GM03348 (cell line): Measurements from ENCODE around the gene SAMD4B.
"Not testable (repeated sequence)": the region's sequence is repeated elsewhere in the genome, so short reads cannot be mapped to it uniquely, and the experiment has no call there.

ENCODE experiments used
- DNase-seq: peaks from one replicate; pipeline ENCODE4 v3.0.0; 2012; ENCODE audit warnings: low spot score

SAMD4B gene

DNA sequence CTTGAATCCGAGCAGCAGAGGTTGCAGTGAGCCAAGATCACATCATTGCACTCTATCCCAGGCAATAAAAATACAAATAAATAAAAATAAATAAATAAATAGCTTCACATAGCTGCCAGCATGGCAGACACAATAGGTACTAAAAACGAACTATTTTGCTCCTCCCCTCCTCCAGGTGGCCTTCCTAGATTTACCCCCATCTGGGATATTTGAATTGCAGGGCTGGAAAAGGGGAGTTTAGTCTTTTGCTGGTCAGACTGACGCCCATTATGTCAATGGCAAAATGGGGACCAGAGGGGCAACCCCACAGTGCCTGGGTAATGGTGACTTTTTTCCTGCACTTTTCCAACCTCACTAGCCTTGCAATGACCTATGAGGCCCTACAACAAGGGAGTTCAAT is 5.7 kb upstream of the SAMD4B start:
- DNase-seq: no peak

DNA sequence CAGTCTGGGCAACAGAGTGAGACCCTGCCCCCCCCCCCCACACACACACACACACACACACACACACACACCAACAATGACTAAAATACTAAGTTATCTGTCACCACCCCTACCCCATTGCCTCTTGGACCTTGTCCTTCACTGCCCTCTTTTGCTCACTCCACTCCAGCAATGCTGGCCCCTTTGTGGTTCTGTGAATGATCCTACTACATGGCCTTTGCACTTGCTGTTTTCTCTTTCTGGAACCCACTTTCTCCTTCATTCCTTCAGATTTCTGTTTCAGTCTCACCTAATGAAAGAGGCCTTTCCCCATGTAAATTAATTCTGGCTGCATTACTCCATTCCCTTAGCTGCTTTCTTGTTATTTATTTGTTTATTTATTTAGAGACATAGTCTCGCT is 2.5 kb upstream of the SAMD4B start:
- no peak for DNase-seq

DNA sequence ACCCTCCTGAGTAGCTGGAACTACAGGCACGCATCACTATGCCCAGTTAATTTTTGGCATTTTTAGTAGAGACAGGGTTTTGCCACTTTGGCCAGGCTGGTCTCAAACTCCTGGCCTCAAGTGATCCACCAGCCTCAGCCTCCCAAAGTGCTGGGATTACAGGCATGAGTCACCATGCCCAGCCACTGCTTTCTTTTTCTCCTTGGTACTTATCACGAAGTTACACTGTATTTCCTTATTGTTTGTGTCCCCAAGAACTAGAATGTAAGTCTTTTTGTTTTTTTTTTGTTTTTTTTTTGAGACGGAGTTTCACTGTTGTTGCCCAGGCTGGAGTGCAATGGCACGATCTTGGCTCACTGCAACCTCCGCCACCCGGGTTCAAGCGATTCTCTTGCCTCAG is 2.1 kb upstream of the SAMD4B start:
- DNase-seq: not testable (repeated sequence)

DNA sequence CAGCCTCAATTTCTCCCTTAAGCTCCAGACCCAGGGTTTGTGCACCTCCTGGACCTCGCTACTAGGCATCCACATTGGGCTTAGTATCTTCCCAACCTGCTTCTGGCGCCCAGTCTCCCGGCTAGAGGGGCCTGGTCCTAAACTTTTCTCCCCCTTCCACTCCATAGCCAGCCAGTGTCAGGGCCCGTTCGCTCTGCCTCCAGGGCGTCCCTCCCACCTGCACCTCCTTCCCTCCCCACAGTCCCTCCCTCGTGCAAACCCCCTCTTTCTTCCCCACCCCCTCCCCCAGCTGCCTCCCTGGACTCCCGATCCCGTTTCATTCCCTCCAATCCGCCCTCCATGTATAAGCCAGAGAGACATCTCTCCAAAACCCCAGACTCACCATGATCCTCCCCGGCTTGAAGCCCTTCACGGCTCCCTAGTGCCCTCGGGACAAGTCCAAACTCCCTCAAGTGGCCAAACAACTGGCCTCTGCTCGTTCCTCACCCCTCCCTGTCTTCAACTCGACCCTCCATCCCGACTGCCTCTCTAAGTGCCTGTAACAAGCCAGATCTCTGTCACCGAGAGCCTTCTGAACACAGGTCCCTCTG is 997 bp upstream of the SAMD4B start:
- DNase-seq: peak; percentile 56

DNA sequence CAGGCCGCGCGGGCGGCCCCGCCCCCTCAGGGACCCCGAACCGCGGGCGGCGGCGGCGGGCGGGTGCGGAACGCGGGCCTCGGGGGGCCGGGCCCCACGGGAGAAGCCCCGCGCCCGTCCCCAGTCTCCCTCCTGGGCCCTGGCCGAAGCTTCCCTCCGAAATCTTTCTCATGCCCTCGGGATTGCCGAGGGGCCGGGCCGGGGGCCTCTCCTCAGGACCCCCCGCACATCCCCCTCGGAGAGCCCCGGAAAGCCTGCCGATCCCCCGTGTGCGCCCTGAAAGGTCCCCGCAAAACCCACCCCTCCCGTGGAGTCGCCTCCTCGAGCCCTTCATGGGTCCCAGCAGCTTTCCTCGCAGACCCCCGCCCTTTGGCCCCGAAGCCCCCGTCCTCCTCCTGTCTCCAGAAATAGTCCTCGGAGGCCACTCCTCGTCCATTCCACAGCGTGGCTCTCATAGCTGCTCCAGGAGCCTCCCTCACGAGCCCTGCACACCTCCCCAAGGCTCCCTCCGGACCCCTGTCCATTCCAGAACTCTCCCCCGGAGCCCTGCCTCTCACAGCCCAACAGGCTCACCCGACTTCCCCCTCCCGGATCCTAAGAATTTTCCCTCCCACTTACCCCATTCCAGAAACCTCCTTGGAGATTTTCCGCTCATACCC is 555 bp downstream of the SAMD4B start:
- DNase-seq: peak; percentile 53

DNA sequence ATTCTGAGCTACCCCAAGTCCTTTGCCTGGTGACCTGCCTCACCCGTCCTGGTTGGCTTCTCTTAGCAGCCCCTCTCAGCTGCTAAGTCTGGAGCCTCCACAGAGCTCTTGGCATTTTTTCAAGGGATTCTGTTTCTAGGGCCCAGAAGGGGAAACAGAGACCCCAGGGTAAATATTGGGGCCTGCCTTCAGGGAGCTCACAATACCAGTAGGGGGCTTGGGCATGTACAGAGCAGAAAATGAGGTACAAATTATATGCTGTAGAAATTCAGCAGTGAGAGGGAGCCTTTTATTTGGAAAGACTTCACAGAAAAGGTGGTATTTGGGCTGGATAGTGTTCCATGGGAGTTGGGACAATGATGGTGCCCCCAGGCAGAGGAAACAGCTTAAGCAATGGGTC is 3.7 kb downstream of the SAMD4B start:
- no peak for DNase-seq

DNA sequence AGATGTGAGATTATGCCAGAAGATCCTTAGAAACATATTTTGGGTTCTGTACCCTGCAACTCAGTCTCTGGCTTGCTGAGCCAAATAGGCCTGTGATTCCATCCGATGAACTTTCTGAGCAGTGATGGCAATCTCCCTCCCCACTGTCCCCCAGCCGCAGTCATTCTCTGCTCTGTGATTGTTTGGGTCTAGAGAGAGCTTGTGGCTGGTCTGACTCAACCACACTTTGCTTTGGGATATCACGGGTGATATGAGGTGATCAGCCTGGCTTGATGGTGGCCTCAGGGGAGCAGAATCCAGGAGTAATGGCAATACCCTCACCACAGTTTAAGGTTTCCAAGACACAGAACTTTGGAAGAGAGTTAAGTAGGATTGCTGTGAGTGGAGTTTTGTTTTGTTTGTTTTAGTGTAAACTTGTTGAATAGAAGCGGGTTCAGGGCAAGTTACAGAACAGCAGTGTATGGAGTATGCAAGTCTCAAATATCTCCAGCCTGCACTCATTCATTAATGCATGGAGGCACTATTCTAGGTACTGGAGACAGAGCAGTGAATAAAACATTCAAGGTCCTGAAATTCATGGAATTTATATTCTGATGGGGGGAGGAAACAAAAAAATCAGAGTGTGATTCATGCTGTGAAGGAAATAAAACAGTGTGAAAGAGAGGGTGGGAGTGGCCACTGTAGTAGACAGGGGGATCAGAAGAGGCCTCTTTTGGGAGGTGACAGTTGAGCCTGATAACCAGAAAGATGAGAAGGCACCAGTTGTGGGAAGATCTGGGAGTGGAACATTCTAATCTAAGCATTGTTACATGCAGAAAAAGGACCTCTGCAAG is 5.3 kb downstream of the SAMD4B start:
- peak; percentile 24 for DNase-seq

DNA sequence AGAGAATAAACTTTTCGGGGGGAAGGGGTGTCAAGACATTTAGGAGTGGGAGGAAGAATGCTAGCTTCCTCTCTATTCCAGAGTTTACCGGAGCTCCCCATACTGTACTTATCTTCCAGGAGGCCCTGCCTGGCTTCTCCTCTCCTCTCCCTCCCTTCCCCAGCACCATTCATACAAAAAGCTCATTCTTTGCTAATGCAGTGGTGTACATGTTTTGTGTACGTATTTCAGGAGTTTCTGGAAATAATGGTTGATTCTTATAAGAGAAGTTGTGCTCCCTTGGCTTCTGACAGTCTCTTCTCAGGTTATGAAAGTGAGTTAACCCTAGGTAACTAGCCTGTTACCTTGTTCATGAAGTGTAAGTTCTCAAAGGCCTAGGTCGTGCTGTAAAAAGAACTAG is 7.1 kb downstream of the SAMD4B start:
- DNase-seq: no peak

DNA sequence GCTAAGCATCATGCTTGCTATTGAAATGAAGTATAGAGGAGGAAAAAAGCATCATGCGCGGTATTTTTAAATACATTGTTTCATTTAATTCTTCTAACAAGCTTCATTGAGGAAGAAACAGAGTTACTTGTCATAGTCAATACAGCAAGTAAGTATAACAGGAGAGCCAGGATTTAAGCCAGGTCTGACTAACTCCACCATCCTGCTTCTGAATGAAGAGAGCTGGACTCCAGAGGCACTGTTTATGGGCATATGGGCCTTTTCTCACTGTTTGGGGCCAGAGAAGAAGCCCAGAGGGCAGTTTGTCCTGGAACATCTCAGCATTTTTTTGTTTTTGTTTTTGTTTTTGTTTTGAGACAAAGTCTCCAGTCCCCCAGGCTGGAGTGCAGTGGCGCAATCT is 7.9 kb downstream of the SAMD4B start:
- DNase-seq: no peak

DNA sequence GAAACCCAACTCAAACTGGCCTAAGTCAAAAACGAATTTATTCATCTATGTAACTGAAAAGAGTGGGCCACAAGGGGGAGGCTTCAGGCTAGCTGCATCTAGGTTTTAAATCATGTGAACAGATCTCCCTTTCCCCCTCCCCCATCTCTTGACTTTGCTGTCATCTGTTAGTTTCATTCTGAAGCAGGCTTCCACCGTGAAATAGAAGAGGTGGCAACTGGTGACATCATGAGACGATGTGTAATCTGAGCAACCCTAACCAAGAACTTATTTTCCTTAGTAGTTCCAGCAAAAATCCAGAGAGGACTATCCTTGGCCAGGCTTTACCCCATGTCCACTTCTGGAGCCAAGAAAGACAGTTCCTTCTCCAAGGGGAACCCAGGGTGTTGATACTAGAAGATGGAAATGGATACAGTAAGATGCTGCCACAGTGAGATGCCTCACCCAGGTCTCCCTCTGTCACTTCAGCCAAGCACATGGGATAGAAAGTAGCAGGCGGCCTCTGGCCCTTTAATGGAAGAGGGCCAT is 9.4 kb downstream of the SAMD4B start:
- peak; percentile 22 for DNase-seq

DNA sequence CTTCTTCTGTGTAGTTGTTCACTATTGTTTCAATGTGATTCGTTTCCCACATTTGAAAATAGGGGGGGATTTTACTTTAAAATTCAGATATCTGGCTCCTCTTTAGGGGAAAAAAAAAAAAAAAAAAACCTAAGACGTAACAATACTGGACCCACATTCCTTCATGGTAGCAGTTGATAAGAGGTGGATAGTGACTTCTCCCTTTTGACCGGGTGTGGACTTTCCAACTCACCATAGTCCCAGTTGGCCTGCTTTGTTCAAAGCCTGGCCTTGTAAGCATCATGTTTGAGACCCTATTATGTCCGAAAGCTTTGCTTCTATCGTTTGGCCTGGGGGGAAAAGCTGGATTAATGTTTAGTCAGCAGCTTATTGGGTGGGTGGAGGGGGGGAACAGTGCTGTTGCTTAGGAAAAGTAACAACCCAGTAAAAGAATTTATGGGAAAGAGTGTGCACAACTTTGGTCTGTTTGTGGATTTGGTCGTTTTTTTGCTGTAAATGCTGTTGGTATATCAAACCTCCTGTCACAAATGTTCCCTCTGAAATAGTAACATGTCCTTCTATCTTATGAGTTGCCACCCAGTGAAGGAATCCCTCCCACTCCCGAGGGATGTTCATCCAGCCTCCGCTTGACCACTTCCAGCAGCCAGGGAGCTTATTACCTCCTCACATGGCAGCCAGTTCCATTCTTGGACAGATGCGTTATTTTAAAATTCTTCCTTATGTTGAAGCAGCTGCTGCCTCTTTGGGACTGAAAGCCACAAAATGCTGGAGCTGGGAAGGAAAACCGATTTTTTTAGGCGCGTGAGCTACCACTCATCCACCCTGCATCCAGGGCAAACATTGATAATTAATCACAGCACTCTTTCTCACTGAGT is 10.4 kb downstream of the SAMD4B start:
- DNase-seq: peak; percentile 54

DNA sequence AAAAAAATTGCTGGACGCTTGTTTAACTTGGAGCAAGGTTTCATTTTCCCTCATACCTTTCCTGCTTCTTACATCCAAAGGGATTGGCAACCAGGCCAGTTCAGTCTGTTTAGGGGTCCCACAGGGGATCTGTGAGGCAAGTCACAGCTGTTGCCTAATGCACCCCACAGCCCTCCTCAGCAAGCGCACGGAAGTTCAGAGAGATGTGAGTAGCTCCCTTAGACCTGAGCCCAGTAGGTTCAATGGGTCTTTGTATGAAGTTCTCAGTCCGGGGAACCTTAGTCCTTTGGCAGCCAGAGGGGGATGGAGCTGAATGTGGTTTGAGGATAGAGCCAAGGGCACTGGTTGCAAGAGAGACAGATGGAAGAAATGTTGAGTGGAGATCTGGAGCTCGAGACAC is 13.0 kb downstream of the SAMD4B start:
- no peak for DNase-seq

DNA sequence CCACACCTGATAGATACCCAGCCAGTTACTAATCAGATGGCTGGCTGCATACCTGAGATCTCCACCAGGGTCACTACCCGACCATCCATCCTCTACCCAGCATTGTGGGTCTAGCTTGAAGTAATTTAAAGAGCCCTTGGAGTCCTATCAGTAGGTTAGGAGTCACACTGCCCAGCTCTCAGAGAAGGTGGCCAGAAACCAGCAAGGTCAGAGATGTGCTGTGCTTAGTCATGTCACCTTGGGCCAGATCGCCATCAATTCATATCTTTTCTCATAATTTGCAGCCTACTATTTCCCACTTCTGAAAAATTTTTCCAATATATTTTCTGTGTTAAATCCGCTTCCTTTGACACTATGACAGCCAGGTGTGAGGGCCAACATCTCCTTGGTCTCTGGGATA is 13.9 kb downstream of the SAMD4B start:
- DNase-seq: no peak

DNA sequence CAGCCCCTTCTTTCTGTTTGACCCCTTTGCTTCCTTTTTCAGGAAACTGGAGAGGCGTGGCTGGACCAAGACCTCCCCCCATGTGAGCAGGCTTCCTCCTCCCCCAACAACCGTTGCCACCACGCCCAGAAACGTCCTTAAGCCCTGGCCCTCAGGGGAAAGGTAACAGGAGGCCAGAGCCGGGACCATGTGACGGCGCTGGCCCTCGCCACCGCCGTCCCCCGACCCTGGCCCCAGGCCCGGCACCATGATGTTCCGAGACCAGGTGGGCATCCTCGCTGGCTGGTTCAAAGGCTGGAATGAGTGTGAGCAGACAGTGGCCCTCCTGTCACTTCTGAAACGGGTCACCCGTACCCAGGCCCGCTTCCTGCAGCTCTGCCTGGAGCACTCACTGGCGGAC is 14.4 kb downstream of the SAMD4B start:
- no peak for DNase-seq

DNA sequence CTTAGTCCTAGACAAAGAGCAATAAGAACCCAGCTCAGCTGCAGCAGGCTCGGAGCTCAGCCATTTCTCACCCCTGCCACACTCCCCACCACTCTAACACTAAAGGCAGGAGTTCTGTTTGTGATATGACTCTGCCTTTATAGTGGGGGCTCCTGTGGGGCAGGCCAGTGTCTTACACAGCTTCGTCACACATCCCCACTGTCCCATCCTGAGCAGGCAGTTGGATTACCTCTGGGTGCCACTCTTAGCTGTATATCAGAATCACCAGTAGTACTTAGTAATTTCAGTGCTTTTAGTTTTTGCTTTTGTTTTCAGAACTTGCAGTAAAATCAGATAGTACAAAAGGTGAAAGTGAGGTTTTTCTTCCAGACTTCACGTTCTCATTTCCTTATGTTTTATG is 16.8 kb downstream of the SAMD4B start:
- no peak for DNase-seq

DNA sequence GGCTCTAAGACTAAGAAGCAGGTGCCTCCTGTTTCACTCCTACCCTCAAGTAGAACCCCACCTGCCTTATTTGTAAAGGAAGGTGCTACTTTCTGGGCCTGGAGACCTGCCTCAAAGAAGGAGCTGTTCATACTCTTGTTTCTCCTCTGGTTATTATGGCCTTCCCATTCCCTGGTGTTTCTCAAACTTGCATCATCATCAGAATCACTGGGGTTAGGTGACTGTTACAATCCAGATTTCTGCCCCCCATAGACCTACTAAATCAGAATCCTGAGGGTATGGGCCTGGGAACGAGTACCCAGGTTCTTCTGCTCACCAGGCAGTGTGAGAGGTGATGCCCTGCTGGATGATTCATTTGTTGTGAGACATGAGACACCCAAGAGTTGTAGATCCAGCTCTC is 18.4 kb downstream of the SAMD4B start:
- no peak for DNase-seq

DNA sequence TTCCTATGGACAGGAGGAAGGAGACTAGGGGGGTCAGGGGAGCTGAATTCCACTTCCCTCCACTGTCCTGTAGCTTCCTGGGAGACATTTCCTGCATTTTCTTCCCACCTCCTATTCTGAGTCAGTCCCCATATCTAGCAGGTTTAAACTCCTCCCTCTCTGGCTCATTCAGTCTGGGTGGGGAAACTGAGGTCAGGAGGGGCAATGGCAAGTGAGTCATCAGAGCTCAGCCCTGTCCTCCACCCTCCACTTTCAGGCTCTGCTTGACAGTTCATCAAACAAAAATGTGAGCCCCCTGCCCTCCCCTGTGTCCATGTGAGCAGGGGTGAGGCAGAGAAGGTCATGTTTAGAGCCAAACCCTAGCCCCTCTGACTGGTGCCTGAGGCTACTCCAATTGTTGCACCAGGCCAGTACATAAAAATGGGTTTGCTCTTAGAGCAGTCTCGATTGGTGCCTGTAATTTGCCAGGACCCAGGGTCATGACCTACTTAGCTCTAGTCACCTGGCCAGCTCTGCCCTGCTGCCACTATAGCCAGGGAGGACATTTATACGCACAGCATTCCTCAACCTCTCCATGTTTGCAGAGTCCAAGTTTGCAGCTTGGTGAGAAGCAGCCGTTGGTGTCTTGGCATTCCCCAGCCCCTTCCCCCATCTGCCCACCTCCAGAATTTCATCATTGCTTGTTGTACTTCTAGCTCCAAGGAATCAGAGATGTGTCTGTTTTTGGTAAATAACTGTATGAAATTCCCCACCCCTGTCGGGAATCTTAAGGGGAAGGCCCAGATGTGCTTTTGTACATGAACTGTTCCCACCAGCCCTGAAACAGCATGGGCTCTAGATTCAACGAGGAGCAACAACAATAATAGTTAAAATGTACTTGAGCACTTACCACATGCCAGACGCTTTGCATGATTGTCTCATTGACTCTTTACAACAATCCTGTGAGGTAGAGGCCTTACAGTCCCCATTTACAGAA is 20.7 kb downstream of the SAMD4B start:
- DNase-seq: peak; percentile 63

DNA sequence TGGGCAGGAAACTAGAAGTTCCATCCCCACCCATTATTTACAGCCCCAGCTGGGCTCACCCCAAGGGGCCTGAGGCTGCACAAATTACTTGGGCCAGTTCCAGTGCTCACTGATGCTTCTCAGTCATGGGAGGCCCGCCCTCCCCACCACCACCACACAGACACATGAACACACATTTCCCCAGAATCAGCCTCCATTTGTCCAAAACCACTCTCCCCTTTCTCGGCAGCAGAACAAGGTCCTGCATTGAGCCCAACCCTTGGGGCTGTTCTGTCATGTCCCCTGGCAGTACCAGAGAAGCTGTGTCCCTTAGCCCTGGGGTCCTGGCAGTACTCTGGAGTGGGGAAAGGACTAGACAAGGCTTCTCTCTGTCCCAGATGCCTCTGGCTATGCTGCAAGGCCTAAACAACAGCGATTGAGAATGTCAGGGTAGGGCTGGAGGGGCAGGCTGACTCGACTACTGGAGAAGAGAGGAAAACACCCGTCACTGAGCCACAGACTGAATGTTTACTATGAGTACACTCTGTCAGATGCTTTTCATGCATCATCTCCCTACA is 21.8 kb downstream of the SAMD4B start:
- peak; percentile 64 for DNase-seq

DNA sequence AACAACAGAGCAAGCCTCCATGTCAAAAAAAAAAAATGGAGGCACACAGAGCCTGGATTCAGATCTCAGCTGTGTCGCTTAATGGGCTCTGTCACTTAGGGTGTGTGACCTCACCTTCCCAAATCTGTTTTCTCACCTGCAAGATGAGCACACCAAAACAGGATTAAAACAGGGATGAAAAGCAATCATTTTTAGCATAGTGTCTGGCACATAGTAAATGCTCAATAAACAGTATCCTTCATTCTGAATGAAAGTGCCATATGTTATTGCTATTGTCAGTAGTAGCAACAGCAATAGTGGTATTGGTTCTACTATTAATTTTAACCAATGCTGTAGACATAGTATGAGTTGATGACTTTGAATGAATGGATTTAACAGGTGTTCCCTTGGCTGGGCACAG is 23.3 kb downstream of the SAMD4B start:
- DNase-seq: no peak

DNA sequence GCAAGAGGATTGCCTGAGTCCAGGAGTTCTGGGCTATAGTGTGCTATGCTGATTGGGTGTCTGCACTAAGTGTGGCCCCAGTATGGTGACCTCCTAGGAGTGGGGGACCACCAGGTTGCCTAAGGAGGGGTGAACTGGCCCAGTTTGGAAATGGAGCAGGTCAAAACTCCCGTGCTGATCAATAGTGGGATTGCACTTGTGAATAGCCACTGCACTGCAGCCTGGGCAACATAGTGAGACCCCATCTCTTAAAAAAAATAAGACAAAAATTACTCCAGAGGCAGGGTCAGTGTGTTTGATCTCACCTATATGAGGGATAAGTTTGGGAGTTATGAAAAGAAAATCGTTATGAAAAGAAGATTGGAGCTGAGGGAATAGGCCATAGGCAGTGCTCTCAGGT is 27.0 kb downstream of the SAMD4B start:
- no peak for DNase-seq

DNA sequence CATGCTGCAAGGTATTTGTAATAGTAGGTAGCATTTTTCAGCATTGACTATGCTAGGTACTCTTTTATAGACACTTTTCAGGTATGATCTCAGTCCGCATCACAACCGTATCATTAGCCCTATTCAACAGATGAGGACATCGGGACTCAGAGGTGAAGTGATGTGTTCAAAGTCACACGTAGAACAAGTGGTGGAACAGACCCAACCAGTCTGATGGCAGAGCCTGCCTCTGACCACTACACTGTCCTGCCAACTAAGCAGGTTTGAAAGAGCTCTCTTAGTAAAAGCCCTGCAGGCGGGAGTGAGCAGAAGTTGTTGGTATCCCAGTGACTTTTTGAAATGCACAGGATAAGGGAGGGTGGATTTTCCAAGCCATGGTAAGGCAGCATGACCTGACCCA is 28.5 kb downstream of the SAMD4B start:
- DNase-seq: no peak
